EL (cell line): ENCODE measurements around the gene DHRS1.
A peak's percentile ranks its signal among the peaks of the same experiment; 100 is the strongest.

Source experiments
- DNase-seq: peaks from one replicate; pipeline ENCODE4 v3.0.0-alpha.2; 2016

DHRS1 gene

GRCh38 chr14:24241829-24242443 is 57.6 kb downstream of the DHRS1 start:
- peak; percentile 95 for DNase-seq
